ENCODE measurements around the gene JADE2.

Gene JADE2

DNA sequence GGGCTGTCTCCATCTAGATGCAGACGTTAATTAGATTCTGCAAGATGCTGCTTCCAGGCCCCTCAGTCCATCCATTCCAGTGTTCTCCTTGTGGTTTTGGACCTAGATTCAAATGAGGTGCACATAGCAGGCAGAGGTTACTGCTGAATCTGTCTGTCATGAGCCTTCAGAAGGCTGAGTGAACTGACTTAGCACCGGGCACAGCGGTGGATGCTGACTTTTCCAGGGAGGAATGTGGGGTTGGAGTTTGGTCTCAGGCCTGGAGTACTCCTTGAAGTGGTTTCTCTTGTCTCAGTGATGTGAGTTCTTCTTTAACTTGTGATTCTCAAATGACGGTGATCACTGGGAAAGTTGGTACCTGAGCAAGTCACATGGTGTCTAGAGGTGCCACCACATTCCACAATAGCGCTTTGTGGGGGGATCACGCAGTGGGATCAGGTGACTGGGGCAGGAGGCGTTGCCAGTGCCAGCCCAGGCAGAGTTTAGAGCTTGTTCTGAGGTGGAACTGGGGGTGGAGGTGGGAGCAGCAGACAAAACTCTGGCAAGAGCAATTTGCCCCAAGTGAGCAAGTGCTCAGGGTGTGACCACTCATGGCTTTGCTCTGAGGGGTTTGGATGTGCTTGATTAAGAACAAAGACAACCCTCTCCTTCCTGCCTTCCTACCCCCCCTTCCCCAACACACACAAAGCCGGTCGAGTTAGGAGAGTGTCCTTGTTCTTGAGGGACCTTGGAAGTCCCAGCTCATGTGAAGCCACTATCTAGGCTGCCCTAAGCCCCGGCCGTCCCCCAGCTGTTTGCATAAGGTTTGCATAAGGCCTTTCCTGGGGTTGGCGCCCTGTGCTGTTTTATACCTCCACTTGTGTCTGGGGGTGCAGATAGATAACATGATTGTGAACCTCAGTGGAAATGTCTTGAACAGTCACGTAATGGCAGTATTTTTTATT lies 25.1 kb downstream of the JADE2 start:
- TF ChIP-seq, protein P1, sequence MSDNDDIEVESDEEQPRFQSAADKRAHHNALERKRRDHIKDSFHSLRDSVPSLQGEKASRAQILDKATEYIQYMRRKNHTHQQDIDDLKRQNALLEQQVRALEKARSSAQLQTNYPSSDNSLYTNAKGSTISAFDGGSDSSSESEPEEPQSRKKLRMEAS (IDR thresholded peaks at IDR 0.05), result no peak
- TF ChIP-seq CREB1 (IDR thresholded peaks at IDR 0.05; ENCODE audit: low read depth) (no peak), CEBPB (IDR thresholded peaks at IDR 0.05) (no peak), TCF12 (IDR thresholded peaks at IDR 0.05; ENCODE audit: low read depth) (no peak), TAF1 (IDR thresholded peaks at IDR 0.05; ENCODE audit: low read depth) (no peak), EGR1 (IDR thresholded peaks at IDR 0.05) (no peak), EP300 (IDR thresholded peaks at IDR 0.05; ENCODE audit: borderline replicate concordance) (no peak), YY1 (IDR thresholded peaks at IDR 0.05; ENCODE audit: low read depth) (no peak), ZBTB7A (IDR thresholded peaks at IDR 0.05; ENCODE audit: low read depth) (no peak), NFIC (IDR thresholded peaks at IDR 0.05) (no peak), FOXM1 (IDR thresholded peaks at IDR 0.05; ENCODE audit: borderline replicate concordance, low read depth) (no peak), TEAD4 (IDR thresholded peaks at IDR 0.05) (no peak), RAD21 (IDR thresholded peaks at IDR 0.05; ENCODE audit: low read depth) (no peak)
- TF ChIP-seq, protein P2, sequence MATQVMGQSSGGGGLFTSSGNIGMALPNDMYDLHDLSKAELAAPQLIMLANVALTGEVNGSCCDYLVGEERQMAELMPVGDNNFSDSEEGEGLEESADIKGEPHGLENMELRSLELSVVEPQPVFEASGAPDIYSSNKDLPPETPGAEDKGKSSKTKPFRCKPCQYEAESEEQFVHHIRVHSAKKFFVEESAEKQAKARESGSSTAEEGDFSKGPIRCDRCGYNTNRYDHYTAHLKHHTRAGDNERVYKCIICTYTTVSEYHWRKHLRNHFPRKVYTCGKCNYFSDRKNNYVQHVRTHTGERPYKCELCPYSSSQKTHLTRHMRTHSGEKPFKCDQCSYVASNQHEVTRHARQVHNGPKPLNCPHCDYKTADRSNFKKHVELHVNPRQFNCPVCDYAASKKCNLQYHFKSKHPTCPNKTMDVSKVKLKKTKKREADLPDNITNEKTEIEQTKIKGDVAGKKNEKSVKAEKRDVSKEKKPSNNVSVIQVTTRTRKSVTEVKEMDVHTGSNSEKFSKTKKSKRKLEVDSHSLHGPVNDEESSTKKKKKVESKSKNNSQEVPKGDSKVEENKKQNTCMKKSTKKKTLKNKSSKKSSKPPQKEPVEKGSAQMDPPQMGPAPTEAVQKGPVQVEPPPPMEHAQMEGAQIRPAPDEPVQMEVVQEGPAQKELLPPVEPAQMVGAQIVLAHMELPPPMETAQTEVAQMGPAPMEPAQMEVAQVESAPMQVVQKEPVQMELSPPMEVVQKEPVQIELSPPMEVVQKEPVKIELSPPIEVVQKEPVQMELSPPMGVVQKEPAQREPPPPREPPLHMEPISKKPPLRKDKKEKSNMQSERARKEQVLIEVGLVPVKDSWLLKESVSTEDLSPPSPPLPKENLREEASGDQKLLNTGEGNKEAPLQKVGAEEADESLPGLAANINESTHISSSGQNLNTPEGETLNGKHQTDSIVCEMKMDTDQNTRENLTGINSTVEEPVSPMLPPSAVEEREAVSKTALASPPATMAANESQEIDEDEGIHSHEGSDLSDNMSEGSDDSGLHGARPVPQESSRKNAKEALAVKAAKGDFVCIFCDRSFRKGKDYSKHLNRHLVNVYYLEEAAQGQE (IDR thresholded peaks at IDR 0.05; ENCODE audit: low read depth), result no peak
- TF ChIP-seq, protein P3, sequence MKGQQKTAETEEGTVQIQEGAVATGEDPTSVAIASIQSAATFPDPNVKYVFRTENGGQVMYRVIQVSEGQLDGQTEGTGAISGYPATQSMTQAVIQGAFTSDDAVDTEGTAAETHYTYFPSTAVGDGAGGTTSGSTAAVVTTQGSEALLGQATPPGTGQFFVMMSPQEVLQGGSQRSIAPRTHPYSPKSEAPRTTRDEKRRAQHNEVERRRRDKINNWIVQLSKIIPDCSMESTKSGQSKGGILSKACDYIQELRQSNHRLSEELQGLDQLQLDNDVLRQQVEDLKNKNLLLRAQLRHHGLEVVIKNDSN (IDR thresholded peaks at IDR 0.05), result no peak

DNA sequence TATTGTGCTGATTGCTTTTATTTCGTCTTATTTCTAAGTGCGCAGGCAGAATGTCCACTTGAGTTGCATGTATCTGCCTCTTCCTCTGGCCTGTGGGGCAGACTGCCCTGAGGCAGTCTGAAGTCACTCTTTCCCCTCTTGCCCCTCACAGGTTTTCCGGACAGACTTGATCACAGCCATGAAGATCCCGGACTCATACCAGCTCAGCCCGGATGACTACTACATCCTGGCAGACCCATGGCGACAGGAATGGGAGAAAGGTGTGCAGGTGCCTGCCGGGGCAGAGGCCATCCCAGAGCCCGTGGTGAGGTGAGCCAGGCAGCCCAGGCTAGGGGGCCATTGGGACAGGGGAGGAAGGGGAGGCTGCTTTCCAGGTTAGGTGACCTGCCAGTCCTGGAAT lies 26.4 kb downstream of the JADE2 start:
- TF ChIP-seq CREB1 (IDR thresholded peaks at IDR 0.05; ENCODE audit: low read depth) (no peak), TAF1 (IDR thresholded peaks at IDR 0.05; ENCODE audit: low read depth) (no peak), TCF12 (IDR thresholded peaks at IDR 0.05; ENCODE audit: low read depth) (no peak), CEBPB (IDR thresholded peaks at IDR 0.05) (no peak), FOXM1 (IDR thresholded peaks at IDR 0.05; ENCODE audit: borderline replicate concordance, low read depth) (no peak), NFIC (IDR thresholded peaks at IDR 0.05) (no peak), YY1 (IDR thresholded peaks at IDR 0.05; ENCODE audit: low read depth) (no peak), EP300 (IDR thresholded peaks at IDR 0.05; ENCODE audit: borderline replicate concordance) (no peak), EGR1 (IDR thresholded peaks at IDR 0.05) (no peak)
- TF ChIP-seq, protein P3 (IDR thresholded peaks at IDR 0.05), result no peak
- TF ChIP-seq, protein P1 (IDR thresholded peaks at IDR 0.05), result no peak
- TF ChIP-seq, protein P2 (IDR thresholded peaks at IDR 0.05; ENCODE audit: low read depth), result no peak

DNA sequence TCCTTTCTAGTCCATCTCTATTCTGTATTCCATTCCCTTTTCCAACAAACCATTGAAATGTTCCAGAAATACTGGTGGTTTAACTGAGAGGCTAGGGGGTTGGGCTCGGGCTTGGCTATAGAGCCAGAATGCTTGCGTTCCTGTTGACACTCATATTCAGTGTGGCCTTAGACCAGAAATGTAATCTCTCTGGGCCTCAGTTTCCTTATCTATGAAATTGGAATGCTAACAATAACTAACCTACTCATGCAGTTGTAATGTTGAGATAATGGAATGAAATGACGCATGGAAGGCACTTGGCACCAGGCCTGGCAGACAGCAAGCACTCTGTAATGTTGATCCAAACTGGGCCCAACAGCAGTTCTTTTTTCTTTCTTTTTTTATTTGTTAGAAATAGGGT lies 26.8 kb downstream of the JADE2 start:
- no peak for TF ChIP-seq TEAD4 (IDR thresholded peaks at IDR 0.05)
- peak; percentile 42; the same call in 1 of the 2 replicates for TF ChIP-seq NFIC (IDR thresholded peaks at IDR 0.05)

DNA sequence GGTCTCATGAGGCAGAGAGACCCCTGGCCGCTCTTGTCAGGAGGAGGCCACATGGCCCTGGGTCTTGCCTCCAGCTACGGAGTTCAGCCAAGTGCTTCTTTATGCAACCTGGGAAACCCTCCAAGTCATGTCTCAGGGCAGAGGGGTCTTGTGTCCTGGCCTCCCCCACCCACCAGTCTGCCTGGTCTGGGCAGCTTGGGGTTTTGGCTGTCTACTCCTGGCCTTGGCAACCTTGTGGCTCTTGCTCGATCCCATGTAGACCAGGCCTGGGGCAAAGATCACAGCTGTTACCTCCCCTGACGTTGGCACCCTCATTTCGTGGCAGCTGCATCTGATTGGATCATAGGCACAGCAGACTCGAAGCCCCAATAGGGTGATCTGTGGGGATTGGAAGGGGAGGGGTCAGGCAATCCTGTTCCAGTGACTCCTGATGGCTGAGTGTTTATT lies 28.4 kb downstream of the JADE2 start:
- TF ChIP-seq, protein P1 (IDR thresholded peaks at IDR 0.05), result no peak
- no peak for TF ChIP-seq NFIC (IDR thresholded peaks at IDR 0.05)
- no peak for TF ChIP-seq TCF12 (IDR thresholded peaks at IDR 0.05; ENCODE audit: low read depth)

DNA sequence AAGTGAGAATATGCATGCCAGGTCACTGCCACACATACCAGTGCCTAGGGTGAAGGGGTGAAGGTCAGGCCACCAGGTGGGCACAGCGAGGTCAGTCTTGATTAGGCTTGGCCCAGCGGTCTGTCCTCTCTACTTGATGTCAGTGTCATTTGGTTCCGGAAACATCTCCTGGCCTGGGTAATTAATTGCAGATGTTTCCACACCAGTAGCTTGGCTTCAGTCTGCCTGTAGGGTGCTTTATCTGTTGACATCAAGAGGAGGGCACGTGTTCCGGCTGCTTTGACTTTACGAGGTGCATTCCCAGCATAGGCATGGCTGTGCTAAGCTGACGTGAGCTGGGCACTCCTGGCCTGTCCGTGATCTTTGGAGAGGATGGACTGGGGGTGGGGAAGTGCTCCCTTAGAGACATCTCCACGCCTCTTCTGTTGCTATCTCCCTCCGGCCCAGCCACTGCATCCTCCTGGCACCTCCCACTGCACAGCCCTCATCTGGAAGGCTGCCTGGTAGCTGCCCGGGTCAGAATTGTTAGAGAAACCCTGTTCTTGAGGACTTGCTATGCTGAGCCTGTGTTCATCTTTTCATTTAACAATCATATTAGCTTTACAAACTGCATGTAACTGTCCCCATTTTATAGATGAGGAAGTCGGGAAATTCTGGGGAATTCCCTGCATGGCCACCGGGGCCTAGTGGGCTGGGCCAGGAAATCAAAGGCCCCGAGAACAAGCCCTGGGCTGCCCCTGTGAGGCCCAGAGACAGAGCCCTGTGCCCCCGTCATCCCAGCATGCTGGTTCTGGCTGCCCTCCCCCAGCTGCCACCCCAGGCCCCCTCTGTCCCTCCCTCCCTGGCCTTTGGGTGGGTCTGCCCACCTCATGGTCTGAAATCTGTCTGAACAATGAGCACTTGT lies 29.1 kb downstream of the JADE2 start:
- TF ChIP-seq YY1 (IDR thresholded peaks at IDR 0.05; ENCODE audit: low read depth) (no peak), EGR1 (IDR thresholded peaks at IDR 0.05) (no peak), CEBPB (IDR thresholded peaks at IDR 0.05) (no peak), CREB1 (IDR thresholded peaks at IDR 0.05; ENCODE audit: low read depth) (no peak), ZBTB7A (IDR thresholded peaks at IDR 0.05; ENCODE audit: low read depth) (no peak), TCF12 (IDR thresholded peaks at IDR 0.05; ENCODE audit: low read depth) (no peak), TAF1 (IDR thresholded peaks at IDR 0.05; ENCODE audit: low read depth) (no peak), NFIC (IDR thresholded peaks at IDR 0.05) (no peak), RAD21 (IDR thresholded peaks at IDR 0.05; ENCODE audit: low read depth) (no peak)
- TF ChIP-seq, protein P3 (IDR thresholded peaks at IDR 0.05), result no peak
- TF ChIP-seq, protein P2 (IDR thresholded peaks at IDR 0.05; ENCODE audit: low read depth), result no peak

All from Ishikawa (cell line).